K562 (cell line): ENCODE data around the gene YBEY. TPM values are rescaled to one million over a fixed set of nuclear protein-coding genes. Genes with fewer than 3 reads are reported as not detected.

Source experiments
- ARNT ChIP-seq, 2 experiments: fragments of 450-650 bp; IDR thresholded peaks; 2 replicates each; pipeline ENCODE4 v1.6.1; 2016; ENCODE audit warnings: mild to moderate bottlenecking in 1 of 2
- CHD1 ChIP-seq: fragments of 200-600 bp; sonication (generic); IDR thresholded peaks from one replicate; pipeline ENCODE4 v1.6.1; 2012; ENCODE audit warnings: mild to moderate bottlenecking, moderate library complexity, low read length, inconsistent platforms
- FOS ChIP-seq: IDR thresholded peaks from 3 replicates; pipeline ENCODE4 v1.6.1; 2011; ENCODE audit not compliant: insufficient read length; ENCODE audit errors: extremely low read depth
- FOSL1 ChIP-seq: fragments of 200-800 bp; sonication (Bioruptor generic); conservative IDR thresholded peaks from 2 replicates; pipeline ENCODE4 v1.6.1; 2016; ENCODE audit warnings: missing genetic modification characterization, missing compliant biosample characterization
- HDAC8 ChIP-seq: fragments of 450-650 bp; IDR thresholded peaks from 2 replicates; pipeline ENCODE4 v1.6.1; 2016; ENCODE audit warnings: mild to moderate bottlenecking, missing genetic modification characterization, moderate library complexity, missing compliant biosample characterization
- IRF2 ChIP-seq: sonication (generic); formaldehyde crosslinking; IDR thresholded peaks from 2 replicates; pipeline ENCODE4 v1.8.1; 2022; ENCODE audit warnings: mild to moderate bottlenecking, missing genetic modification reagents
- NFE2L1 ChIP-seq: fragments of 450-650 bp; IDR thresholded peaks from 2 replicates; pipeline ENCODE4 v1.6.1; 2016; ENCODE audit warnings: missing genetic modification characterization, low read depth, mild to moderate bottlenecking, missing compliant biosample characterization, moderate library complexity, borderline replicate concordance
- RBM22 ChIP-seq: fragments of 200-400 bp; formaldehyde crosslinking; IDR thresholded peaks from 2 replicates; pipeline ENCODE4 v1.6.1; 2018; ENCODE audit warnings: low read length, low read depth; ENCODE audit not compliant: poor library complexity, severe bottlenecking
- SP1 ChIP-seq: sonication (generic); formaldehyde crosslinking; IDR thresholded peaks from 2 replicates; pipeline ENCODE4 v1.8.1; 2022; ENCODE audit warnings: mild to moderate bottlenecking, missing genetic modification reagents
- ZBTB1 ChIP-seq: sonication (generic); formaldehyde crosslinking; IDR thresholded peaks from 2 replicates; pipeline ENCODE4 v1.8.1; 2023; ENCODE audit warnings: missing genetic modification reagents, low read depth, mild to moderate bottlenecking, borderline replicate concordance
- ZBTB8A ChIP-seq: fragments of 450-650 bp; IDR thresholded peaks from 2 replicates; pipeline ENCODE4 v1.6.1; 2018; ENCODE audit warnings: mild to moderate bottlenecking, moderate library complexity; ENCODE audit not compliant: partially characterized antibody
- ZNF165 ChIP-seq: fragments of 250-450 bp; sonication (Bioruptor Pico); IDR thresholded peaks from 2 replicates; pipeline ENCODE4 v1.4.0; 2020; ENCODE audit warnings: borderline replicate concordance
- ZNF274 ChIP-seq: IDR thresholded peaks from 2 replicates; pipeline ENCODE4 v1.6.1; 2011; ENCODE audit warnings: low read depth, mild to moderate bottlenecking, low read length, moderate library complexity, borderline replicate concordance
- ZNF3 ChIP-seq: fragments of 250-450 bp; sonication (Bioruptor Pico); IDR thresholded peaks from 2 replicates; pipeline ENCODE4 v1.5.0; 2021; ENCODE audit warnings: mild to moderate bottlenecking, moderate library complexity
- ZNF551 ChIP-seq: fragments of 250-450 bp; sonication (Bioruptor Pico); IDR thresholded peaks from 2 replicates; pipeline ENCODE4 v1.5.0; 2021; ENCODE audit warnings: mild to moderate bottlenecking, moderate library complexity
- ZNF644 ChIP-seq: fragments of 200-800 bp; sonication (Bioruptor generic); IDR thresholded peaks from 2 replicates; pipeline ENCODE4 v1.6.1; 2016; ENCODE audit warnings: low read depth, missing genetic modification characterization, missing compliant biosample characterization
- ZNF707 ChIP-seq: fragments of 250-450 bp; sonication (Bioruptor Pico); conservative IDR thresholded peaks from 2 replicates; pipeline ENCODE4 v1.8.0; 2022; ENCODE audit warnings: inconsistent platforms, mild to moderate bottlenecking, moderate library complexity
- ZNF830 ChIP-seq: fragments of 250-450 bp; sonication (Bioruptor Pico); IDR thresholded peaks from 2 replicates; pipeline ENCODE4 v1.5.0; 2021; ENCODE audit warnings: mild to moderate bottlenecking
- polyA plus RNA-seq, 8 experiments: library from polyadenylated mRNA; depleted of rRNA in 4 of 8; stranded (reverse) in 5 of 8; unstranded in 3 of 8; fragments of >200 nt; fragmentation: Nextera tagmentation in 2 of 8; fragmentation: Illumina TruSeq in 1 of 8; extraction: Ambion mirVana in 2 of 8; extraction: Trizol in 1 of 8; gene quantifications; 2 replicates each; pipeline versions ENCODE4 v1.2.1 to v1.2.3, GENCODE V29; 2011 to 2014; ENCODE audit warnings: inconsistent platforms in 1 of 8, missing spikeins in 1 of 8
- total RNA-seq, 7 experiments: library from RNA; depleted of rRNA in 6 of 7; stranded (reverse); fragments of >200 nt in 6 of 7; fragmentation: Illumina TruSeq in 2 of 7; extraction: Trizol in 2 of 7; gene quantifications; 2 replicates each; pipeline versions ENCODE4 v1.2.1 to v1.2.3, GENCODE V29; 2011 to 2021; ENCODE audit warnings: low replicate concordance in 1 of 7
- TF ChIP-seq, protein P1 (sequence below): sonication (generic); formaldehyde crosslinking; IDR thresholded peaks from 2 replicates; pipeline ENCODE4 v1.8.0; 2022; ENCODE audit warnings: missing genetic modification reagents, mild to moderate bottlenecking, moderate library complexity, borderline replicate concordance
- TF ChIP-seq, protein P2 (sequence below): fragments of 450-650 bp; formaldehyde crosslinking; conservative IDR thresholded peaks from 2 replicates; pipeline ENCODE4 v1.4.0; 2022; ENCODE audit warnings: mild to moderate bottlenecking, missing genetic modification characterization
- TF ChIP-seq, protein P3 (sequence below): fragments of 250-450 bp; sonication (Bioruptor Pico); IDR thresholded peaks from 2 replicates; pipeline ENCODE4 v1.8.0; 2021; ENCODE audit warnings: borderline replicate concordance, mild to moderate bottlenecking, moderate library complexity; ENCODE audit not compliant: poor library complexity, severe bottlenecking
- TF ChIP-seq, protein P4 (sequence below): fragments of 250-450 bp; sonication (Bioruptor Pico); IDR thresholded peaks from 2 replicates; pipeline ENCODE4 v1.4.0; 2020; ENCODE audit warnings: borderline replicate concordance
- TF ChIP-seq, protein P5 (sequence below): fragments of 250-450 bp; sonication (Bioruptor Pico); IDR thresholded peaks from 2 replicates; pipeline ENCODE4 v1.6.1; 2021; ENCODE audit warnings: mild to moderate bottlenecking

The YBEY gene
- total and polyA plus RNA-seq, 9 of the 15 experiments (the other 6 are each of a cell fraction or from before 2014, with no cell fraction given), result 6.4 to 28.0 (median 12.4) TPM

DNA sequence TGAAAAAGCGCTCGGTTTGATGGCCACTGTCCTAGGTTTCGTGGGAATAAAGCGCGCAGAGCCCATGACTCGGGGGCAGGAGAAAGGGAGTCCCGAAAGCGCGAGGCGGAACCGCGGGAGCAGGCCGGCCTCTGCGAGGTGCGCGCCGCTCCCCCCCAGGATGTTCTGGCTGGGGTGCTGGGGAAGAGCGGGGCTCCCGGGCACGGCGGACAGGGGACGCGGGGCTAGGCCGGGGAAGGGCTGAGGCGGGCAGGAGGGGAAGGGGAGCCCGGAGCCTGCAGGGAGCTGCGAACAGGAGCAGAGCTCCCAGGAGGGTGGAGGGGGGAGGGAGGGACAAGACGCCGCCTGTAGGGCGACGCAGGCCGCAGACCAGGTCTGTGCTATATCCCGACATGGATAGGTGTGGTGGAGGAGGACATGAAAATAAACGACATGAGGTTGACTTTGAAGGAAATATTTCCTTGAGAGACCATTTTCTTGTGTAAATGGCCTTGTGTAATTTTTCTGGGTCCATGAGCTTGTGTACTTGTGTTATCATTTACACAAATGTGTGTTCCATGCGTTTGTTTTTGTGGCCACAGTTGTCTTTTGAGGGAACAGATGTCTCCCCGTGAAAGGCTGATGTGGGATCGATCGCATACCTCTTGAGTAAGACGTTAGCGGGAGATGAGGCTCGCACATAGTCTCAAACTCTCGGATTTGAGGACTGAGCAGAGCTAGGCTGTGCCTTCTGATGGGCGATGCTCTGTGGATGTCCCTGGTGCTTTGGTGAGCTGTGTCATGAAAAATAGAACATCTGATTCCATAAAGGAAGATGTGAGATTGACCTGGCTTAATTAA is 39.2 kb downstream of the YBEY start (continued):
- TF ChIP-seq ZNF644 (tag), result no peak
- no peak for TF ChIP-seq ZNF707 (CRISPR knock-in tag)
- TF ChIP-seq RBM22, result no peak
- no peak for TF ChIP-seq FOSL1 (tag)
- no peak for TF ChIP-seq NFE2L1 (tag)
- no peak for TF ChIP-seq HDAC8
- TF ChIP-seq FOS, result no peak
- no peak for TF ChIP-seq ZNF551 (CRISPR knock-in tag)
- peak; percentile 67 for TF ChIP-seq SP1 (CRISPR knock-in tag)
- TF ChIP-seq CHD1, result peak; percentile 41
- no peak; the same call in 1 of the 2 replicates for TF ChIP-seq ZBTB1 (CRISPR knock-in tag)
- TF ChIP-seq ZNF274, result no peak
- TF ChIP-seq, protein P1, sequence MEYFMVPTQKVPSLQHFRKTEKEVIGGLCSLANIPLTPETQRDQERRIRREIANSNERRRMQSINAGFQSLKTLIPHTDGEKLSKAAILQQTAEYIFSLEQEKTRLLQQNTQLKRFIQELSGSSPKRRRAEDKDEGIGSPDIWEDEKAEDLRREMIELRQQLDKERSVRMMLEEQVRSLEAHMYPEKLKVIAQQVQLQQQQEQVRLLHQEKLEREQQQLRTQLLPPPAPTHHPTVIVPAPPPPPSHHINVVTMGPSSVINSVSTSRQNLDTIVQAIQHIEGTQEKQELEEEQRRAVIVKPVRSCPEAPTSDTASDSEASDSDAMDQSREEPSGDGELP (CRISPR knock-in tag), result no peak; the same call in 1 of the 2 replicates
- TF ChIP-seq, protein P2, sequence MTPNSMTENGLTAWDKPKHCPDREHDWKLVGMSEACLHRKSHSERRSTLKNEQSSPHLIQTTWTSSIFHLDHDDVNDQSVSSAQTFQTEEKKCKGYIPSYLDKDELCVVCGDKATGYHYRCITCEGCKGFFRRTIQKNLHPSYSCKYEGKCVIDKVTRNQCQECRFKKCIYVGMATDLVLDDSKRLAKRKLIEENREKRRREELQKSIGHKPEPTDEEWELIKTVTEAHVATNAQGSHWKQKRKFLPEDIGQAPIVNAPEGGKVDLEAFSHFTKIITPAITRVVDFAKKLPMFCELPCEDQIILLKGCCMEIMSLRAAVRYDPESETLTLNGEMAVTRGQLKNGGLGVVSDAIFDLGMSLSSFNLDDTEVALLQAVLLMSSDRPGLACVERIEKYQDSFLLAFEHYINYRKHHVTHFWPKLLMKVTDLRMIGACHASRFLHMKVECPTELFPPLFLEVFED (CRISPR knock-in tag), result no peak
- no peak for TF ChIP-seq ZBTB8A
- TF ChIP-seq IRF2 (CRISPR knock-in tag), result no peak
- TF ChIP-seq ZNF165 (CRISPR knock-in tag), result no peak
- 0 out of 2 replicates have a peak, but pooled peaks have one; percentile 1 for TF ChIP-seq ZNF830 (CRISPR knock-in tag)
- TF ChIP-seq ARNT (IDR thresholded peaks at IDR 0.05), result peak in 1 of 2 experiments; percentile 61; a peak in 1 of 4 replicates
- TF ChIP-seq, protein P3, sequence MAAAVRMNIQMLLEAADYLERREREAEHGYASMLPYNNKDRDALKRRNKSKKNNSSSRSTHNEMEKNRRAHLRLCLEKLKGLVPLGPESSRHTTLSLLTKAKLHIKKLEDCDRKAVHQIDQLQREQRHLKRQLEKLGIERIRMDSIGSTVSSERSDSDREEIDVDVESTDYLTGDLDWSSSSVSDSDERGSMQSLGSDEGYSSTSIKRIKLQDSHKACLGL (CRISPR knock-in tag), result no peak
- no peak for TF ChIP-seq ZNF3 (CRISPR knock-in tag)
- TF ChIP-seq, protein P4, sequence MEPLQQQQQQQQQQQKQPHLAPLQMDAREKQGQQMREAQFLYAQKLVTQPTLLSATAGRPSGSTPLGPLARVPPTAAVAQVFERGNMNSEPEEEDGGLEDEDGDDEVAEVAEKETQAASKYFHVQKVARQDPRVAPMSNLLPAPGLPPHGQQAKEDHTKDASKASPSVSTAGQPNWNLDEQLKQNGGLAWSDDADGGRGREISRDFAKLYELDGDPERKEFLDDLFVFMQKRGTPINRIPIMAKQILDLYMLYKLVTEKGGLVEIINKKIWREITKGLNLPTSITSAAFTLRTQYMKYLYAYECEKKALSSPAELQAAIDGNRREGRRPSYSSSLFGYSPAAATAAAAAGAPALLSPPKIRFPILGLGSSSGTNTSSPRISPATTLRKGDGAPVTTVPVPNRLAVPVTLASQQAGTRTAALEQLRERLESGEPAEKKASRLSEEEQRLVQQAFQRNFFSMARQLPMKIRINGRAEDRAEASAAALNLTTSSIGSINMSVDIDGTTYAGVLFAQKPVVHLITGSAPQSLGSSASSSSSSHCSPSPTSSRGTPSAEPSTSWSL (CRISPR knock-in tag), result no peak
- TF ChIP-seq, protein P5, sequence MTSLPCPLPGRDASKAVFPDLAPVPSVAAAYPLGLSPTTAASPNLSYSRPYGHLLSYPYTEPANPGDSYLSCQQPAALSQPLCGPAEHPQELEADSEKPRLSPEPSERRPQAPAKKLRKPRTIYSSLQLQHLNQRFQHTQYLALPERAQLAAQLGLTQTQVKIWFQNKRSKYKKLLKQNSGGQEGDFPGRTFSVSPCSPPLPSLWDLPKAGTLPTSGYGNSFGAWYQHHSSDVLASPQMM (CRISPR knock-in tag), result no peak
